Stimulated activated CD8-positive, alpha-beta memory T cell treated with anti-CD3 and anti-CD28 coated beads, Interleukin-12 subunit alpha, Interleukin-12 subunit beta, amount 100 ng/mL, for 24 hours (primary cell): ENCODE results near the gene MBD4.
"Not testable (repeated sequence)": the region's sequence is repeated elsewhere in the genome, so short reads cannot be mapped to it uniquely, and the experiment has no call there.

Experiments used
- DNase-seq: peaks from one replicate; pipeline ENCODE4 v3.0.0-alpha.2; 2020; ENCODE audit errors: extremely low read depth

The MBD4 gene

GRCh38 chr3:129439817-129440617, at the start of gene MBD4, which contains the start of gene IFT122:
MBD4 (minus strand) TSS chr3:129439948; CDS start chr3:129439833, 115 bp downstream.
IFT122 (plus strand) TSS chr3:129440224; CDS start chr3:129440331, 107 bp downstream.
- peak; percentile 97 for DNase-seq

GRCh38 chr3:129489258-129489657, 49.5 kb upstream of the MBD4 start:
- not testable (repeated sequence) for DNase-seq

- not testable (repeated sequence) for DNase-seq
Observed at GRCh38 chr3:129487868-129488335, 48.2 kb upstream of the MBD4 start.

GRCh38 chr3:129487183-129487867, 47.6 kb upstream of the MBD4 start:
- no peak for DNase-seq

GRCh38 chr3:129486664-129487035, 46.9 kb upstream of the MBD4 start:
- DNase-seq = no peak

GRCh38 chr3:129485721-129486663, 46.2 kb upstream of the MBD4 start:
- DNase-seq = no peak

GRCh38 chr3:129485146-129485545, 45.4 kb upstream of the MBD4 start:
- DNase-seq = not testable (repeated sequence)

GRCh38 chr3:129483870-129484269, 44.1 kb upstream of the MBD4 start:
- no peak for DNase-seq

- DNase-seq = no peak
Observed at GRCh38 chr3:129482721-129483120, 43.0 kb upstream of the MBD4 start.

GRCh38 chr3:129481766-129482332, 42.1 kb upstream of the MBD4 start:
- no peak for DNase-seq

GRCh38 chr3:129481225-129481765, 41.5 kb upstream of the MBD4 start:
- not testable (repeated sequence) for DNase-seq

- no peak for DNase-seq
Observed at GRCh38 chr3:129476586-129476985, 36.8 kb upstream of the MBD4 start.

- DNase-seq = no peak
Observed at GRCh38 chr3:129475863-129476262, 36.1 kb upstream of the MBD4 start.

GRCh38 chr3:129474984-129475804, 35.4 kb upstream of the MBD4 start:
- no peak for DNase-seq

- DNase-seq = no peak
Observed at GRCh38 chr3:129473769-129474152, 34.0 kb upstream of the MBD4 start.

- no peak for DNase-seq
Observed at GRCh38 chr3:129473067-129473768, 33.5 kb upstream of the MBD4 start.

GRCh38 chr3:129470861-129471260, 31.1 kb upstream of the MBD4 start:
- DNase-seq = no peak

GRCh38 chr3:129469026-129469425, 29.3 kb upstream of the MBD4 start:
- no peak for DNase-seq

- no peak for DNase-seq
Observed at GRCh38 chr3:129467932-129468331, 28.2 kb upstream of the MBD4 start.

- DNase-seq = no peak
Observed at GRCh38 chr3:129463716-129464115, 24.0 kb upstream of the MBD4 start.
